Measurements from ENCODE around the gene TOP2B. TPM values are rescaled to one million over a fixed set of nuclear protein-coding genes. Genes with fewer than 3 reads are reported as not detected.

The TOP2B gene
- total and polyA plus RNA-seq, 2 experiments from 2014 or later: 36.7 to 58.4 TPM

GRCh38 chr3:25631989-25632388 lies 32.7 kb downstream of the TOP2B start:
- no peak for DNase-seq
- H3K9me3 ChIP-seq (ENCODE audit: low read depth): no peaks in the 10 kb centered on the region
- H3K4me1 ChIP-seq (ENCODE audit: insufficient read depth): peaks cover 4% of the 10 kb centered on the region; the same call in 1 of the 2 replicates
- in situ Hi-C loops (cut with MboI): no loop called here
- no peaks in the 10 kb centered on the region for H4K20me1 ChIP-seq (ENCODE audit: insufficient read depth)
- no peak overlapping the region for H3K4me2 ChIP-seq (ENCODE audit: unreplicated experiment)
- no peak overlapping the region for H3K9ac ChIP-seq
- H3K27me3 ChIP-seq (replicated peaks; ENCODE audit: insufficient read depth): no peaks in the 10 kb centered on the region
- no peak overlapping the region for H3K27ac ChIP-seq
- no peaks in the 10 kb centered on the region for H3K9me2 ChIP-seq (ENCODE audit: insufficient read depth)
- H3K79me2 ChIP-seq (ENCODE audit: insufficient read depth): peaks cover 29% of the 10 kb centered on the region
- H2AFZ ChIP-seq: no peak overlapping the region
- WGBS, 2 experiments (ENCODE audit: low coverage in 1 of 2, low lambda C conversion rate in 2 of 2, missing lambda C conversion rate in 2 of 2): 100% methylated on average over 1 of the region's 1 CpG
- H3K36me3 ChIP-seq (ENCODE audit: low read depth): peaks cover 77% of the 10 kb centered on the region
- no peak overlapping the region for H3K4me3 ChIP-seq
- TF ChIP-seq EZH2 (IDR thresholded peaks at IDR 0.05; ENCODE audit: insufficient read depth, poor library complexity, severe bottlenecking) (no peak), EZH2phosphoT487 (IDR thresholded peaks at IDR 0.05; ENCODE audit: insufficient read depth, low read depth) (no peak)
- no peaks in the 10 kb centered on the region for H3F3A ChIP-seq (ENCODE audit: insufficient read depth)

GRCh38 chr3:25621087-25621486 lies 43.6 kb downstream of the TOP2B start:
- Histone ChIP-seq H3K27me3 (replicated peaks; ENCODE audit: insufficient read depth) (no peaks in the 10 kb centered on the region), H3K9ac (no peak overlapping the region), H3K9me2 (ENCODE audit: insufficient read depth) (no peaks in the 10 kb centered on the region), H3K4me2 (ENCODE audit: unreplicated experiment) (no peak overlapping the region), H3K4me1 (ENCODE audit: insufficient read depth) (no peaks in the 10 kb centered on the region), H2AFZ (no peak overlapping the region), H4K20me1 (ENCODE audit: insufficient read depth) (no peaks in the 10 kb centered on the region), H3K79me2 (ENCODE audit: insufficient read depth) (no peaks in the 10 kb centered on the region), H3K4me3 (no peak overlapping the region), H3K27ac (no peak overlapping the region), H3K36me3 (ENCODE audit: low read depth) (peaks cover 74% of the 10 kb centered on the region), H3F3A (ENCODE audit: insufficient read depth) (no peaks in the 10 kb centered on the region), H3K9me3 (ENCODE audit: low read depth) (no peaks in the 10 kb centered on the region)
- in situ Hi-C loops (cut with MboI): no loop called here
- no peak for TF ChIP-seq EZH2 (IDR thresholded peaks at IDR 0.05; ENCODE audit: insufficient read depth, poor library complexity, severe bottlenecking)
- TF ChIP-seq EZH2phosphoT487 (IDR thresholded peaks at IDR 0.05; ENCODE audit: insufficient read depth, low read depth): no peak
- no peak for DNase-seq
- WGBS, 2 experiments (ENCODE audit: low coverage in 1 of 2, low lambda C conversion rate in 2 of 2, missing lambda C conversion rate in 2 of 2): 100% methylated on average over 2 of the region's 2 CpGs

GRCh38 chr3:25620493-25620892 lies 44.2 kb downstream of the TOP2B start:
- Histone ChIP-seq H3K27me3 (replicated peaks; ENCODE audit: insufficient read depth) (no peaks in the 10 kb centered on the region), H3K4me1 (ENCODE audit: insufficient read depth) (no peaks in the 10 kb centered on the region), H2AFZ (no peak overlapping the region), H4K20me1 (ENCODE audit: insufficient read depth) (no peaks in the 10 kb centered on the region), H3K79me2 (ENCODE audit: insufficient read depth) (no peaks in the 10 kb centered on the region), H3K9me2 (ENCODE audit: insufficient read depth) (no peaks in the 10 kb centered on the region), H3K9me3 (ENCODE audit: low read depth) (no peaks in the 10 kb centered on the region), H3F3A (ENCODE audit: insufficient read depth) (no peaks in the 10 kb centered on the region), H3K9ac (no peak overlapping the region), H3K4me3 (no peak overlapping the region), H3K27ac (no peak overlapping the region), H3K4me2 (ENCODE audit: unreplicated experiment) (no peak overlapping the region), H3K36me3 (ENCODE audit: low read depth) (peaks cover 68% of the 10 kb centered on the region)
- TF ChIP-seq EZH2 (IDR thresholded peaks at IDR 0.05; ENCODE audit: insufficient read depth, poor library complexity, severe bottlenecking) (no peak), EZH2phosphoT487 (IDR thresholded peaks at IDR 0.05; ENCODE audit: insufficient read depth, low read depth) (no peak)
- WGBS, 2 experiments (ENCODE audit: low coverage in 1 of 2, low lambda C conversion rate in 2 of 2, missing lambda C conversion rate in 2 of 2): 94 to 96% methylated on average over 5 of the region's 5 CpGs
- in situ Hi-C loops (cut with MboI): no loop called here
- DNase-seq: no peak

- Histone ChIP-seq H3K9me3 (ENCODE audit: low read depth) (no peaks in the 10 kb centered on the region), H3K9me2 (ENCODE audit: insufficient read depth) (no peaks in the 10 kb centered on the region), H3K27me3 (replicated peaks; ENCODE audit: insufficient read depth) (no peaks in the 10 kb centered on the region), H3K9ac (no peak overlapping the region), H3K4me2 (ENCODE audit: unreplicated experiment) (no peak overlapping the region), H3F3A (ENCODE audit: insufficient read depth) (no peaks in the 10 kb centered on the region), H3K79me2 (ENCODE audit: insufficient read depth) (no peaks in the 10 kb centered on the region), H4K20me1 (ENCODE audit: insufficient read depth) (no peaks in the 10 kb centered on the region), H3K36me3 (ENCODE audit: low read depth) (peaks cover 67% of the 10 kb centered on the region), H3K4me1 (ENCODE audit: insufficient read depth) (no peaks in the 10 kb centered on the region), H3K4me3 (no peak overlapping the region), H3K27ac (no peak overlapping the region), H2AFZ (no peak overlapping the region)
- DNase-seq: no peak
- TF ChIP-seq EZH2 (IDR thresholded peaks at IDR 0.05; ENCODE audit: insufficient read depth, poor library complexity, severe bottlenecking) (no peak), EZH2phosphoT487 (IDR thresholded peaks at IDR 0.05; ENCODE audit: insufficient read depth, low read depth) (no peak)
- in situ Hi-C loops (cut with MboI): no loop called here
Measured at GRCh38 chr3:25619382-25619781, 45.3 kb downstream of the TOP2B start.

GRCh38 chr3:25618028-25618427 lies 46.7 kb downstream of the TOP2B start:
- no peaks in the 10 kb centered on the region for H4K20me1 ChIP-seq (ENCODE audit: insufficient read depth)
- no peaks in the 10 kb centered on the region for H3K9me2 ChIP-seq (ENCODE audit: insufficient read depth)
- no peaks in the 10 kb centered on the region for H3F3A ChIP-seq (ENCODE audit: insufficient read depth)
- H2AFZ ChIP-seq: no peak overlapping the region
- no peak overlapping the region for H3K9ac ChIP-seq
- no peaks in the 10 kb centered on the region for H3K9me3 ChIP-seq (ENCODE audit: low read depth)
- H3K79me2 ChIP-seq (ENCODE audit: insufficient read depth): no peaks in the 10 kb centered on the region
- H3K4me2 ChIP-seq (ENCODE audit: unreplicated experiment): no peak overlapping the region
- no peak overlapping the region for H3K27ac ChIP-seq
- in situ Hi-C loops (cut with MboI): no loop called here
- no peak for TF ChIP-seq EZH2phosphoT487 (IDR thresholded peaks at IDR 0.05; ENCODE audit: insufficient read depth, low read depth)
- TF ChIP-seq EZH2 (IDR thresholded peaks at IDR 0.05; ENCODE audit: insufficient read depth, poor library complexity, severe bottlenecking): no peak
- peaks cover 65% of the 10 kb centered on the region for H3K36me3 ChIP-seq (ENCODE audit: low read depth)
- H3K27me3 ChIP-seq (replicated peaks; ENCODE audit: insufficient read depth): no peaks in the 10 kb centered on the region
- no peak overlapping the region for H3K4me3 ChIP-seq
- no peaks in the 10 kb centered on the region for H3K4me1 ChIP-seq (ENCODE audit: insufficient read depth)
- DNase-seq: no peak

Measured in GM23248 (cell line).